ENCODE results near the gene PRSS22.

The PRSS22 gene

GRCh38 chr16:2818272-2818876 lies 39.6 kb downstream of the PRSS22 start:
- no peak overlapping the region for H3K27ac ChIP-seq (ENCODE audit: low read length)
- no peak overlapping the region for H3K4me2 ChIP-seq (ENCODE audit: insufficient read depth, low read length)
- no peak overlapping the region for H3K4me3 ChIP-seq (ENCODE audit: low read depth in 1 of 2, low read length in 2 of 2)
- H3K9me3 ChIP-seq (ENCODE audit: insufficient read depth, low read length, severe bottlenecking): no peaks in the 10 kb centered on the region
- H3K27me3 ChIP-seq (ENCODE audit: insufficient read depth, low read length, poor library complexity): no peaks in the 10 kb centered on the region
- no peak overlapping the region for H3K9ac ChIP-seq (ENCODE audit: low read depth, low read length)
- H3K4me1 ChIP-seq (ENCODE audit: insufficient read depth, low read length): no peaks in the 10 kb centered on the region
- ATAC-seq (ENCODE audit: insufficient read depth, low read depth) (no peak), DNase-seq (no peak)
- H3K36me3 ChIP-seq (ENCODE audit: insufficient read depth, low read length): no peaks in the 10 kb centered on the region
- TF ChIP-seq CTCF (IDR thresholded peaks at IDR 0.05; ENCODE audit: borderline replicate concordance, extremely low read depth, low read length, poor library complexity, severe bottlenecking) (no peak), EZH2 (IDR thresholded peaks at IDR 0.05; ENCODE audit: borderline replicate concordance, low read depth, low read length, severe bottlenecking) (no peak)
- no peak overlapping the region for H2AFZ ChIP-seq (ENCODE audit: low read depth, low read length)
- H4K20me1 ChIP-seq (ENCODE audit: insufficient read depth, low read length): no peaks in the 10 kb centered on the region
- H3K79me2 ChIP-seq (ENCODE audit: insufficient read depth, low read length): no peaks in the 10 kb centered on the region

- Histone ChIP-seq H3K79me2 (ENCODE audit: insufficient read depth, low read length) (no peaks in the 10 kb centered on the region), H3K4me2 (ENCODE audit: insufficient read depth, low read length) (no peak overlapping the region), H3K4me1 (ENCODE audit: insufficient read depth, low read length) (no peaks in the 10 kb centered on the region), H4K20me1 (ENCODE audit: insufficient read depth, low read length) (no peaks in the 10 kb centered on the region), H3K9ac (ENCODE audit: low read depth, low read length) (no peak overlapping the region), H3K27ac (ENCODE audit: low read length) (no peak overlapping the region), H3K27me3 (ENCODE audit: insufficient read depth, low read length, poor library complexity) (no peaks in the 10 kb centered on the region), H3K9me3 (ENCODE audit: insufficient read depth, low read length, severe bottlenecking) (no peaks in the 10 kb centered on the region), H3K36me3 (ENCODE audit: insufficient read depth, low read length) (no peaks in the 10 kb centered on the region), H2AFZ (ENCODE audit: low read depth, low read length) (no peak overlapping the region), H3K4me3 (ENCODE audit: low read depth in 1 of 2, low read length in 2 of 2) (no peak overlapping the region)
- ATAC-seq (ENCODE audit: insufficient read depth, low read depth) (no peak), DNase-seq (no peak)
- TF ChIP-seq EZH2 (IDR thresholded peaks at IDR 0.05; ENCODE audit: borderline replicate concordance, low read depth, low read length, severe bottlenecking): no peak
- TF ChIP-seq CTCF (IDR thresholded peaks at IDR 0.05; ENCODE audit: borderline replicate concordance, extremely low read depth, low read length, poor library complexity, severe bottlenecking): no peak
Measured at GRCh38 chr16:2817340-2818271, 40.4 kb downstream of the PRSS22 start.

DNA sequence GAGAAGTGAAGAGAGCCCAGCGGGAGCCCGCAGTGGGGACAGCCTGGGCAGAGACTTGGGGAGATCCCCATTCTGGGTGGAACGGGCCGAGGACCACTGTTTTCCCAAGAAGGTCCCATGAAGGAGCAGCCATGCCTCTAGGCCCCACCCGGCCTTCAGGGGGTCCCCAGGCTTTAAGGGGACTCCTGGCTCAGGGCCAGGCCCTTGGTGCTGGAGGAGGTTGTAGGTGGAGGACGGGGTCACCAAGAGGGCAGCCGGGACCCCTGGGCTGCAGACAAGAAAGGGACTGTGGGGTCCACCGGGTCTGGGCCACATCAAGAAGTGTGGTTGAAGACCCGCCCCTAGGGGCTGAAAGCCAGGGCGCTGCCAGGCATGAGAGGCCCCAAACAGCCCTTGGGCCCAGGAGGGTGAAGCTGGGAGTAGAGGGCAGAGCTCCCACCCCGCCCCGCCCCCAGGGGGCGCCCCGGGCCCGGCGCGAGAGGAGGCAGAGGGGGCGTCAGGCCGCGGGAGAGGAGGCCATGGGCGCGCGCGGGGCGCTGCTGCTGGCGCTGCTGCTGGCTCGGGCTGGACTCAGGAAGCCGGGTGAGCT lies 41.1 kb downstream of the PRSS22 start, which contains the start of gene PRSS21:
Gene PRSS21 (plus strand): TSS at position 487 of the 589 bp plus-strand sequence. CDS start 32 bp downstream, at position 519.
- H3K9ac ChIP-seq (ENCODE audit: low read depth, low read length): no peak within 1 kb of the TSS
- no peak for DNase-seq
- no peaks in the 10 kb centered on the region for H4K20me1 ChIP-seq (ENCODE audit: insufficient read depth, low read length)
- no peak within 1 kb of the TSS for H3K27ac ChIP-seq (ENCODE audit: low read length)
- no peaks in the 10 kb centered on the region for H3K27me3 ChIP-seq (ENCODE audit: insufficient read depth, low read length, poor library complexity)
- H3K4me2 ChIP-seq (ENCODE audit: insufficient read depth, low read length): no peak within 1 kb of the TSS
- no peak within 1 kb of the TSS for H3K4me3 ChIP-seq (ENCODE audit: low read depth in 1 of 2, low read length in 2 of 2)
- ATAC-seq (ENCODE audit: insufficient read depth, low read depth): no peak
- H3K79me2 ChIP-seq (ENCODE audit: insufficient read depth, low read length): no peaks in the 10 kb centered on the region
- H2AFZ ChIP-seq (ENCODE audit: low read depth, low read length): no peak within 1 kb of the TSS
- H3K4me1 ChIP-seq (ENCODE audit: insufficient read depth, low read length): no peaks in the 10 kb centered on the region
- H3K36me3 ChIP-seq (ENCODE audit: insufficient read depth, low read length): no peaks in the 10 kb centered on the region
- no peaks in the 10 kb centered on the region for H3K9me3 ChIP-seq (ENCODE audit: insufficient read depth, low read length, severe bottlenecking)
- TF ChIP-seq EZH2 (IDR thresholded peaks at IDR 0.05; ENCODE audit: borderline replicate concordance, low read depth, low read length, severe bottlenecking) (no peak), CTCF (IDR thresholded peaks at IDR 0.05; ENCODE audit: borderline replicate concordance, extremely low read depth, low read length, poor library complexity, severe bottlenecking) (no peak)

Data from DND-41 (cell line).